ENCODE measurements around the gene FALEC.
A peak's percentile ranks its signal among the peaks of the same experiment; 100 is the strongest.

The FALEC gene

GRCh38 chr1:150484861-150485260 is 30.7 kb upstream of the FALEC start:
- no peak for DNase-seq (ENCODE audit: low read depth, low spot score)
- ChIA-PET CTCF (interaction anchor here (0.9 to 3.7 kb wide), 4 partner anchors 32 to 87 kb away, joined by 4 to 28 read pairs (median 10); no protein-coding TSS in a partner anchor), POLR2A (interaction anchor here (0.6 kb wide), 2 partner anchors 16 to 69 kb away, joined by 3 to 4 read pairs; no protein-coding TSS in a partner anchor)
- H3K4me3 ChIP-seq (ENCODE audit: low read depth, low read length), result no peak overlapping the region
- TF ChIP-seq CTCF (IDR thresholded peaks at IDR 0.05; ENCODE audit: insufficient read depth, low read length, missing control alignments), result peak; percentile 25

- no peak for TF ChIP-seq CTCF (IDR thresholded peaks at IDR 0.05; ENCODE audit: insufficient read depth, low read length, missing control alignments)
- CTCF ChIA-PET, result interaction anchor here (0.5 to 4.1 kb wide), 8 partner anchors 10 to 132 kb away, joined by 3 to 28 read pairs (median 4); partner anchors contain the start of gene FALEC
- DNase-seq (ENCODE audit: low read depth, low spot score), result peak; percentile 91
- POLR2A ChIA-PET, result interaction anchor here (1.5 kb wide), 1 partner anchor 28 kb away, joined by 5 read pairs; the partner anchor contains the start of gene FALEC
- peak within 1 kb of the TSS; percentile 86 for H3K4me3 ChIP-seq (ENCODE audit: low read depth, low read length)
These were observed 28.4 kb upstream of the FALEC start, which contains the start of gene TARS2 for GRCh38 chr1:150486966-150487762. Gene TARS2, plus strand, starts transcription at chr1:150487419. Its CDS starts 32 bp downstream, at chr1:150487451.

- H3K4me3 ChIP-seq (ENCODE audit: low read depth, low read length), result peak overlapping the region; percentile 86
- POLR2A ChIA-PET, result interaction anchor here (1.5 kb wide), 1 partner anchor 28 kb away, joined by 5 read pairs; the partner anchor contains the start of gene FALEC
- DNase-seq (ENCODE audit: low read depth, low spot score), result no peak
- TF ChIP-seq CTCF (IDR thresholded peaks at IDR 0.05; ENCODE audit: insufficient read depth, low read length, missing control alignments), result no peak
- CTCF ChIA-PET, result interaction anchor here (0.5 to 4.1 kb wide), 9 partner anchors 10 to 131 kb away, joined by 3 to 28 read pairs (median 4); partner anchors contain the start of gene FALEC
These were observed 27.8 kb upstream of the FALEC start for GRCh38 chr1:150487763-150488115.

GRCh38 chr1:150493175-150493574 is 22.4 kb upstream of the FALEC start:
- CTCF ChIA-PET, result no interaction called here
- no peak overlapping the region for H3K4me3 ChIP-seq (ENCODE audit: low read depth, low read length)
- no peak for TF ChIP-seq CTCF (IDR thresholded peaks at IDR 0.05; ENCODE audit: insufficient read depth, low read length, missing control alignments)
- no peak for DNase-seq (ENCODE audit: low read depth, low spot score)
- POLR2A ChIA-PET, result no interaction called here

GRCh38 chr1:150498342-150498741 is 17.2 kb upstream of the FALEC start:
- CTCF ChIA-PET, result interaction anchor here (1.3 to 2.1 kb wide), 3 partner anchors 15 to 62 kb away, joined by 3 to 5 read pairs (median 4); partner anchors contain the start of gene FALEC
- no peak overlapping the region for H3K4me3 ChIP-seq (ENCODE audit: low read depth, low read length)
- no peak for DNase-seq (ENCODE audit: low read depth, low spot score)
- no peak for TF ChIP-seq CTCF (IDR thresholded peaks at IDR 0.05; ENCODE audit: insufficient read depth, low read length, missing control alignments)
- POLR2A ChIA-PET, result interaction anchor here (1.7 kb wide), 1 partner anchor 10 kb away, joined by 6 read pairs; the partner anchor contains the start of gene ECM1

GRCh38 chr1:150505431-150505830 is 10.1 kb upstream of the FALEC start:
- ChIA-PET POLR2A (no interaction called here), CTCF (interaction anchor here (0.8 to 1.0 kb wide), 2 partner anchors 10 to 13 kb away, joined by 3 read pairs; partner anchors contain the start of gene FALEC)
- no peak for TF ChIP-seq CTCF (IDR thresholded peaks at IDR 0.05; ENCODE audit: insufficient read depth, low read length, missing control alignments)
- DNase-seq (ENCODE audit: low read depth, low spot score), result no peak
- no peak overlapping the region for H3K4me3 ChIP-seq (ENCODE audit: low read depth, low read length)
